NCI-H1092 treated with DMSO at 0.1 percent for 48 hours (cell line): ENCODE data around the gene KCNH4.

Experiments used
- DNase-seq: peaks from one replicate; lab custom pipeline; 2025; lab: John Stamatoyannopoulos, UW

KCNH4 gene

GRCh38 chr17:42136654-42137051, 44.3 kb downstream of the KCNH4 start:
- DNase-seq: no peak

DNA sequence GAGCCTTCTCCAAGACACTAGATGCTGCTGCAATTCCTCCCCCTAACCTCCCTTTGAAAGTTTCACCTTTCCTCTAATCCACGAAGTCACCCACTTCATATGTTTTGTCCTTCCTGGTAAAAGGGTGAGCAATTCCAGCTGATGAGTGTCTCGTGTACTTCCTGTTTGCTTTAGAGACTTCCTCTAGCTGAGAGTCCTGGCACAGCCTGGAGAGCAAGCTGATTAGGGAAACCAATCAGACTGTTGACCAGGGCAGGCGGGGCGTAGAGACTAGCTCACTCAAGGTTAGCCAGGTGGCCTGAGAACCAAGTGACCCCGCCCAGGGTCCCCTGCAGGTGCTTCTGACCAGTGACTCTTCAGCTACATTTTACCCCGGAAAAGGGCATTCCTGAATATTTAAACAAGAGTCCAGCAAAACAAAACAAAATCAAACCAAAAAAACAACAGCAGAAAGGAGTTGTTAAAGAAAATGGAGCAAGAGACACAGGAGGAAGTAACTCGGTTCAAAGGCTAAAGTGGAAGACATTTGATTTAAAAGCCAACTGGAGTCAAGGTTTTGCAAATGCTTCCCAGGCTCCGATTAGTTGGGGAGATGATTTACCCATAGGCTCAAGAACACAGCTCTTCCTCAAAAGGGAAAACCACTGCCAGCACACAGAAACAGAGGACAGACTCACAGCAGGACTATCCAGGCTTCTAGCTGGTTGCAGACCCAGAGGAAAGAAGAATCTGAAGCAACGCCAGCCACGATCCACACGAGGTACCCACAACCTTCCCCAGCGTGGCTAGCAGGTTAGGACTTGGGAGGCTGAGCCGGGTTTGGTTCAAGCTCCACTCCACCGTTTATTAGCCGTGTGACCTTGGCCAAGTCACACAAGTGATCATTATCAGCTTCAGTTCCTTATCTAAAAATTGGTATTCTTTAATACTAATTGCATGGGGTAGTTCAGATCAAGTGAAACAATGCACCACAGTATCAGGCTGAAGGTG, 45.0 kb downstream of the KCNH4 start:
- peak; percentile 13 for DNase-seq

GRCh38 chr17:42135151-42135550, 45.8 kb downstream of the KCNH4 start:
- DNase-seq: no peak

GRCh38 chr17:42133461-42134041, 47.4 kb downstream of the KCNH4 start:
- DNase-seq: peak; percentile 60

- no peak for DNase-seq
Measured at GRCh38 chr17:42132941-42133340, 48.0 kb downstream of the KCNH4 start.

DNA sequence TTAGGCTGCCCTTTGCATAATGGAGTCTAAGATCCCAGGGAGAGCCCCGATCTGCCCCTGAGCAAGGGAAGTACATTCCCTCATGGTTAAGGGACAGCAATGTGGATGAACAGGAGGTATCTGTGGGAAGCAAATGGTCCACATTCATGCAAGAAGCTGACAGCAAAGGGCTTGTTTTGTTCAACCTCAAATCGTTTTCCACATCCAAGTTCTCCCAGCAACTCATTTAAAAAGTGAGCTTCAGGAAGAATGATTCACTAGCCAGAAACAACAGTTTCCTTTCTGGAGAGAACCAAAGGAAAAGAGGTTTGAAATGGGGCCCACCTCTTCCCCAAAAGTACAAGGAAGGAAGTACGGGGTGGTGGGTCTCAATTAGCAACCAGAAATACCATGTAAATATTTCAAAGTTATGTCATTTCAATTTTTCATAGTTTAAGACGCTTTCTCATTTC, 48.9 kb downstream of the KCNH4 start:
- no peak for DNase-seq

GRCh38 chr17:42131232-42131631, 49.7 kb downstream of the KCNH4 start:
- no peak for DNase-seq

GRCh38 chr17:42130310-42130936, 50.5 kb downstream of the KCNH4 start:
- no peak for DNase-seq

DNA sequence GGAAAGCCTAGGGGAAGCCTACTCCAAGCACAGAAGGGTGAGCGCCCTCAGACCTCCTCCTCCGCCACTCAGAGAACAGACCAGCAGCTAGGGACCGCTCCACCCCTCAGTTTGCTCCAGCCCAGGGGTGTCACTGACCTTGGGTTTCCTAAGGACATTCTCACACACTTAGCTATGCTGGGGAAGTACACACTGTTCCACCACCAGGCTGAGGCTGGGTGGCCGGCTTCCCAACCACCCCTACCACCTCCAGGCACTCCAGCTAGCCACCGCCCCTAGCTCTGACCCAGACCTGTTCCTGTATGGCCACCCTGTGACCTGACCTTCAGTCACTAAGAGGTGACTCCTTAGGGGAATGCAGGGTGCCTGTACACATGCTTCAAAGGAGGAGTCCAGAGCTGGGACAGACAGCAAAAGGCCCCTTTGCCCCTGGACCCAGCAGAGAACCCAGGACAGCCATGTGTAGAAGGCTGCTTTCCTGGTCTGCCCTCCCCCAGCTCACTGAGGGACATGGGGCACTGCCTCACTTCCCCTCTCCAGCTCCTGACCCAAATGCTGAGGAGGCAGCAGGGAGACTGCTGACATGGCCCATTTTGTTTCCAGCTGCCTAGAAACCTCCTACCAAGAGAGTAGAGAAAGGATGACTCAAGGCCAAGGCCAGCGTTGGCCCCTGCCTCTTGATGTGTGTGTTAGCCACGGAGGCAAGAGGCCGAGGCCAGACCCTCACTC, 51.7 kb downstream of the KCNH4 start:
- no peak for DNase-seq

- no peak for DNase-seq
Measured at GRCh38 chr17:42127414-42127813, 53.5 kb downstream of the KCNH4 start.

GRCh38 chr17:42126836-42127235, 54.1 kb downstream of the KCNH4 start:
- DNase-seq: no peak

GRCh38 chr17:42125565-42125964, 55.4 kb downstream of the KCNH4 start:
- DNase-seq: no peak

GRCh38 chr17:42124256-42124655, 56.7 kb downstream of the KCNH4 start:
- DNase-seq: no peak

- DNase-seq: no peak
Measured at GRCh38 chr17:42122371-42123303, 58.3 kb downstream of the KCNH4 start, which contains the start of gene HSPB9. Gene HSPB9, plus strand, starts transcription at chr17:42122804. Its CDS starts 47 bp downstream, at chr17:42122851.

DNA sequence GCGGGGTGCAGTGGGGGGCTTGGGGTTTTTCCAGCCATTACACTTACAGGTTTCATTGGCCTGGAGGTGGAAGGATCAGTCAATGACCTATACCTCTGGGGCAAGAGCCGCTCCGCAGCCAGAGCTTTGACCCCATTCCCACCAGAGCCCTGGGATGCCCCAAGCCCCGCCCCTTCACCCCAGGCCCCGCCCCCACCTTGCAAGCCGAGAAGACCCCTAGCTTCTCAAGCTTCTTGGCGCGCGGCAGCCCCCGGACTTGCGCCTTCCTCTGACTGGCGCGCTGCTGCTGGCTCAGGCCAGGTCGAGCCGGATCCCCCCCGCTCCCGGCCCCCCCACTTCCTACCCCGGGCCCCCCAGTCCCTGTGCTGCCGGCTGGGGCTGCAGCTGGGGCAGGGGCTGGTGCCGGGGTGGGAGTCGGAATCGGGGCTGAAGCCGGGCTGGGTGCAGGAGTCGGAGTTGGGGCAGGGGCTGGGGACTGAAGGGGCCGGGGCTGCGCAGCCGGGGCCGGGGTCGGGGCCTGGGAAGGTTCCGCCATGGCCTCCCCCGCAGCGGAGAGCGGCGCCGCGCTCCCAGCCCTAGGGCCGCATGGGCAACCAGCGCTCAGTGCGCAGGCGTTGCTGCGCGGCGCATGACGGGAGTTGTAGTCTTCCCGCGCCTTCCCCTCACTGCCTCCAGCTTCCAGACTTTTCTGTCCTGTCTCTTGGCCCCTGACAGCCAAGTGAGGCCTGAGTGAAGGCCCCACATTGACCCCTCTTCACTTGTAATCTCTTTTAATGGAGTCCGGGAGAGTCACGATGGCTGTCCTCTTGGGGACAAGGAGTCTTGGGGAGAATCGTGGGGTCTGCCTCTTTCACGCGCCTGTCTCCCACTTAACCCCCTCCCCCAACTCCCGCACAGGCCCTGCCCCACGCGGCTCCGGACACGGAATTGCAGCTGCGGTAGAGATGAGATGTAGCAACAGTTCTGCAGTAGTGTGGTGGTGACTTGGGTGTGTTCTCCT, 59.9 kb downstream of the KCNH4 start, which contains the start of gene KAT2A:
Gene KAT2A (minus strand): TSS at position 598 of the 1,000 bp plus-strand sequence. CDS start 63 bp downstream, at position 535.
- peak; percentile 72 for DNase-seq

- no peak for DNase-seq
Measured at GRCh38 chr17:42120161-42120769, 60.7 kb downstream of the KCNH4 start.

GRCh38 chr17:42119301-42119700, 61.6 kb downstream of the KCNH4 start:
- no peak for DNase-seq

DNA sequence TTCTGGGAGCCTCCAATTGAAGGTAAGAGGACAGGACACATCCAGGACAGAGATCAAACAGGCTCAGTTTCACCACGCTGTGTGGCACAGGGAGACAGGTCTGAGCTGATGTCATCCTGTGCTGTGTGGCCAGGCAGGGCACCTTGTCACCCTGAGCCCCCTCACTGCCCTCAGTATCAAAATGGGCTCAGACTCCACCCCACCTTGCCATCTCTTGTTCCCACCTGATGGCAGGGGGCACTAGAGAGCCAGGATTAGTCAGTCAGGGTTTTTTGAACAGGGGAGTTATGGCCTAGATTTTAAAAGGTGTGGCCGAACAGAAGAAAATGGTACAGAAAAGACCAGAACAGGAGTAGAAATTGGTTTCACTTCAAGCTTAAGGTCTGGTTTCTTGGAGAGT, 62.4 kb downstream of the KCNH4 start:
- peak; percentile 4 for DNase-seq

DNA sequence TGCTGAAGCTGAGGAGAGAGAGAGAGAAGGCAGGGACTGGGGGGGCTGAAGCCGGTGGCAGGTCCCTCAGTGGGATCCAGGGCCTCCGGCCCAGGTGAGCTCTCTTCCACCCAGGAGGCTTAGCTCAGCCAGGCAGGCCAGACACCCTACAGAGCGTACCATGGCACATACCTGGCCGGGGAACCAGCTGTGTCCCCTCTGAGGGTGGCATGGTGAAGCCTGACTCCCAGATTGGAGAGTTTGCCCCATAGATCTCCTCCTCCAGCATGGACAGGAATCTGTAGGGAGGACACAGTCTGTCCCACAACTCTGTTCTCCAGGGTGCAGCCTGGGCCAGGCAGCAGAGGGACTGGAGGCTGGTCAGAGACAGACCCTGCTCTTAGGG, 62.8 kb downstream of the KCNH4 start:
- no peak for DNase-seq
